ENCODE results near the gene CAPN7.

Gene CAPN7

GRCh38 chr3:15284121-15284889 lies 78.3 kb downstream of the CAPN7 start:
- no peak for DNase-seq

GRCh38 chr3:15286022-15286421 lies 80.0 kb downstream of the CAPN7 start:
- in situ Hi-C loops (cut with MboI; ENCODE audit: low pct_unique_long_range_greater_than_20kb, low sequenced_read_pairs) = no loop called here
- DNase-seq = no peak

More at GRCh38 chr3:15284121-15284889, 78.3 kb downstream of the CAPN7 start:
- in situ Hi-C loops (cut with MboI; ENCODE audit: low pct_unique_long_range_greater_than_20kb, low sequenced_read_pairs) = no loop called here

GRCh38 chr3:15287565-15288330 lies 81.7 kb downstream of the CAPN7 start:
- DNase-seq = no peak
- in situ Hi-C loops (cut with MboI; ENCODE audit: low pct_unique_long_range_greater_than_20kb, low sequenced_read_pairs) = no loop called here

- DNase-seq = no peak
- in situ Hi-C loops (cut with MboI; ENCODE audit: low pct_unique_long_range_greater_than_20kb, low sequenced_read_pairs) = no loop called here
These were observed 82.4 kb downstream of the CAPN7 start for GRCh38 chr3:15288331-15289035.

- in situ Hi-C loops (cut with MboI; ENCODE audit: low pct_unique_long_range_greater_than_20kb, low sequenced_read_pairs) = no loop called here
These were observed 83.6 kb downstream of the CAPN7 start for GRCh38 chr3:15289661-15290060.

GRCh38 chr3:15290736-15291135 lies 84.7 kb downstream of the CAPN7 start:
- DNase-seq = no peak
- in situ Hi-C loops (cut with MboI; ENCODE audit: low pct_unique_long_range_greater_than_20kb, low sequenced_read_pairs) = no loop called here

More at GRCh38 chr3:15289661-15290060, 83.6 kb downstream of the CAPN7 start:
- no peak for DNase-seq

GRCh38 chr3:15291589-15292541 lies 85.8 kb downstream of the CAPN7 start:
- peak; percentile 99 for DNase-seq
- in situ Hi-C loops (cut with MboI; ENCODE audit: low pct_unique_long_range_greater_than_20kb, low sequenced_read_pairs) = no loop called here

GRCh38 chr3:15292765-15293522 lies 86.9 kb downstream of the CAPN7 start:
- in situ Hi-C loops (cut with MboI; ENCODE audit: low pct_unique_long_range_greater_than_20kb, low sequenced_read_pairs) = no loop called here
- DNase-seq = no peak

- peak; percentile 71 for DNase-seq
- in situ Hi-C loops (cut with MboI; ENCODE audit: low pct_unique_long_range_greater_than_20kb, low sequenced_read_pairs) = no loop called here
These were observed 88.9 kb downstream of the CAPN7 start for GRCh38 chr3:15294929-15295328.

- DNase-seq = peak; percentile 65
- in situ Hi-C loops (cut with MboI; ENCODE audit: low pct_unique_long_range_greater_than_20kb, low sequenced_read_pairs) = no loop called here
These were observed 89.5 kb downstream of the CAPN7 start for GRCh38 chr3:15295506-15295905.

- no peak for DNase-seq
- in situ Hi-C loops (cut with MboI; ENCODE audit: low pct_unique_long_range_greater_than_20kb, low sequenced_read_pairs) = no loop called here
These were observed 91.7 kb downstream of the CAPN7 start for GRCh38 chr3:15297608-15298350.

GRCh38 chr3:15298504-15298903 lies 92.5 kb downstream of the CAPN7 start:
- no peak for DNase-seq
- in situ Hi-C loops (cut with MboI; ENCODE audit: low pct_unique_long_range_greater_than_20kb, low sequenced_read_pairs) = no loop called here

GRCh38 chr3:15299036-15299435 lies 93.0 kb downstream of the CAPN7 start:
- no peak for DNase-seq
- in situ Hi-C loops (cut with MboI; ENCODE audit: low pct_unique_long_range_greater_than_20kb, low sequenced_read_pairs) = no loop called here

GRCh38 chr3:15300323-15301078 lies 94.5 kb downstream of the CAPN7 start:
- peak; percentile 33 for DNase-seq
- in situ Hi-C loops (cut with MboI; ENCODE audit: low pct_unique_long_range_greater_than_20kb, low sequenced_read_pairs) = no loop called here

- no peak for DNase-seq
- in situ Hi-C loops (cut with MboI; ENCODE audit: low pct_unique_long_range_greater_than_20kb, low sequenced_read_pairs) = no loop called here
These were observed 95.7 kb downstream of the CAPN7 start for GRCh38 chr3:15301761-15302160.
